ENCODE data around the gene PRKRA. TPM values are rescaled to one million over a fixed set of nuclear protein-coding genes. Genes with fewer than 3 reads are reported as not detected.

The PRKRA gene
- total and polyA plus RNA-seq, 7 donors = 25.1 to 86.1 (median 62.6) TPM

GRCh38 chr2:178469219-178469849, 18.4 kb upstream of the PRKRA start:
- Histone ChIP-seq H3K27ac (no peak overlapping the region), H3K36me3 (peaks cover 0 to 33% (median 0%) of the 10 kb centered on the region in 4 donors), H3K9me3 (no peaks in the 10 kb centered on the region), H3K4me3 (no peak overlapping the region), H3K4me1 (peaks cover 0 to 6% (median 3%) of the 10 kb centered on the region in 4 donors), H3K27me3 (no peaks in the 10 kb centered on the region)
- intact Hi-C loops (cut with DNase I) = no loop called here
- WGBS, 2 donors = 82 to 91% methylated on average over 7 of the region's 7 CpGs
- TF ChIP-seq POLR2AphosphoS5 (IDR thresholded peaks at IDR 0.05) (no peak), CTCF (IDR thresholded peaks at IDR 0.05) (no peak), EP300 (IDR thresholded peaks at IDR 0.05) (no peak), POLR2A (IDR thresholded peaks at IDR 0.05) (no peak)
- no peak for DNase-seq

GRCh38 chr2:178457390-178457886, 6.5 kb upstream of the PRKRA start:
- intact Hi-C loops (cut with DNase I) = no loop called here
- Histone ChIP-seq H3K4me3 (no peak overlapping the region), H3K4me1 (peaks cover 0 to 3% (median 0%) of the 10 kb centered on the region in 4 donors), H3K27me3 (no peaks in the 10 kb centered on the region), H3K27ac (no peak overlapping the region), H3K9me3 (no peaks in the 10 kb centered on the region), H3K36me3 (no peaks in the 10 kb centered on the region)
- DNase-seq = no peak
- no peak for TF ChIP-seq POLR2AphosphoS5 (IDR thresholded peaks at IDR 0.05)
- 92 to 94% methylated on average over 11 of the region's 11 CpGs for WGBS, 2 donors

GRCh38 chr2:178455947-178456346, 5.0 kb upstream of the PRKRA start:
- Histone ChIP-seq H3K9me3 (no peaks in the 10 kb centered on the region), H3K27ac (no peak overlapping the region), H3K36me3 (no peaks in the 10 kb centered on the region), H3K27me3 (no peaks in the 10 kb centered on the region), H3K4me1 (peaks cover 0 to 14% (median 7%) of the 10 kb centered on the region in 4 donors), H3K4me3 (no peak overlapping the region)
- no peak for DNase-seq
- no peak for TF ChIP-seq POLR2A (IDR thresholded peaks at IDR 0.05)
- no peak for TF ChIP-seq POLR2AphosphoS5 (IDR thresholded peaks at IDR 0.05)
- TF ChIP-seq CTCF (IDR thresholded peaks at IDR 0.05) = no peak
- no peak for TF ChIP-seq EP300 (IDR thresholded peaks at IDR 0.05)
- intact Hi-C loops (cut with DNase I) = no loop called here
- 93% methylated on average over 5 of the region's 5 CpGs for WGBS, 2 donors

GRCh38 chr2:178452870-178453269, 1.9 kb upstream of the PRKRA start:
- no peak for TF ChIP-seq EP300 (IDR thresholded peaks at IDR 0.05)
- TF ChIP-seq POLR2A (IDR thresholded peaks at IDR 0.05) = no peak
- TF ChIP-seq POLR2AphosphoS5 (IDR thresholded peaks at IDR 0.05) = no peak
- TF ChIP-seq CTCF (IDR thresholded peaks at IDR 0.05) = no peak
- no peak overlapping the region for H3K4me3 ChIP-seq
- peaks cover 0 to 39% (median 30%) of the 10 kb centered on the region in 4 donors for H3K4me1 ChIP-seq
- H3K36me3 ChIP-seq = peaks cover 0 to 11% (median 2%) of the 10 kb centered on the region in 4 donors
- peak overlapping the region in 2 of 4 donors; percentile 97 to 98 for H3K27ac ChIP-seq
- intact Hi-C loops (cut with DNase I) = no loop called here
- WGBS, 2 donors = 20 to 68% methylated on average over 5 of the region's 5 CpGs
- H3K27me3 ChIP-seq = no peaks in the 10 kb centered on the region
- H3K9me3 ChIP-seq = no peaks in the 10 kb centered on the region
- no peak for DNase-seq

GRCh38 chr2:178452334-178452733, 1.4 kb upstream of the PRKRA start:
- Histone ChIP-seq H3K4me3 (peak overlapping the region in 2 of 4 donors; percentile 88 to 93), H3K27me3 (no peaks in the 10 kb centered on the region), H3K27ac (peak overlapping the region; percentile 97 to 98 (median 98)), H3K36me3 (peaks cover 0 to 16% (median 2%) of the 10 kb centered on the region in 4 donors), H3K9me3 (no peaks in the 10 kb centered on the region), H3K4me1 (peaks cover 0 to 39% (median 33%) of the 10 kb centered on the region in 4 donors)
- TF ChIP-seq POLR2AphosphoS5 (IDR thresholded peaks at IDR 0.05) (no peak), POLR2A (IDR thresholded peaks at IDR 0.05) (no peak), EP300 (IDR thresholded peaks at IDR 0.05) (no peak), CTCF (IDR thresholded peaks at IDR 0.05) (no peak)
- 95 to 97% methylated on average over 2 of the region's 2 CpGs for WGBS, 2 donors
- DNase-seq = no peak
- intact Hi-C loops (cut with DNase I) = no loop called here
